Erythroblast (primary cell): Measurements from ENCODE around the gene ANKRD1.
A peak's percentile ranks its signal among the peaks of the same experiment; 100 is the strongest.

ENCODE experiments used
- DNase-seq, 2 experiments: peaks; one replicate each; lab custom pipeline; 2025; lab: John Stamatoyannopoulos, UW
- GATA1 ChIP-seq: IDR thresholded peaks from 2 replicates; pipeline ENCODE4 v1.6.1; 2011; ENCODE audit warnings: low read depth, mild to moderate bottlenecking, control low read depth, low read length, moderate library complexity
- POLR2A ChIP-seq: IDR thresholded peaks from 2 replicates; pipeline ENCODE4 v1.6.1; 2011; ENCODE audit warnings: mild to moderate bottlenecking, low read length

The ANKRD1 gene

GRCh38 chr10:90920986-90921666 is at the start of gene ANKRD1:
Gene ANKRD1, minus strand, starts transcription at chr10:90921087. Its CDS starts 60 bp downstream, at chr10:90921027.
- DNase-seq = peak in 1 of 2 experiments; percentile 9
- TF ChIP-seq GATA1 (no peak), POLR2A (no peak)

GRCh38 chr10:90969947-90970673 is 49.2 kb upstream of the ANKRD1 start:
- TF ChIP-seq POLR2A (no peak), GATA1 (no peak)
- no peak for DNase-seq

- DNase-seq = no peak
- TF ChIP-seq GATA1 = no peak
- no peak for TF ChIP-seq POLR2A
Observed at GRCh38 chr10:90969121-90969534, 48.2 kb upstream of the ANKRD1 start.

- no peak for DNase-seq
- TF ChIP-seq POLR2A (no peak), GATA1 (no peak)
Observed at GRCh38 chr10:90968328-90969081, 47.6 kb upstream of the ANKRD1 start.

- TF ChIP-seq GATA1 (no peak), POLR2A (no peak)
- DNase-seq = no peak
Observed at GRCh38 chr10:90967865-90968264, 47.0 kb upstream of the ANKRD1 start.

GRCh38 chr10:90966146-90966545 is 45.3 kb upstream of the ANKRD1 start:
- TF ChIP-seq GATA1 (no peak), POLR2A (no peak)
- DNase-seq = no peak

GRCh38 chr10:90965720-90966119 is 44.8 kb upstream of the ANKRD1 start:
- TF ChIP-seq POLR2A (no peak), GATA1 (no peak)
- DNase-seq = no peak

- TF ChIP-seq POLR2A (no peak), GATA1 (no peak)
- DNase-seq = no peak
Observed at GRCh38 chr10:90964781-90965465, 44.0 kb upstream of the ANKRD1 start.

- TF ChIP-seq GATA1 (no peak), POLR2A (no peak)
- DNase-seq = no peak
Observed at GRCh38 chr10:90963331-90963730, 42.4 kb upstream of the ANKRD1 start.

GRCh38 chr10:90960355-90960814 is 39.5 kb upstream of the ANKRD1 start:
- TF ChIP-seq GATA1 (no peak), POLR2A (no peak)
- DNase-seq = no peak

GRCh38 chr10:90959826-90960225 is 38.9 kb upstream of the ANKRD1 start:
- DNase-seq = no peak
- no peak for TF ChIP-seq GATA1

- TF ChIP-seq GATA1 (no peak), POLR2A (no peak)
Observed at GRCh38 chr10:90958781-90959180, 37.9 kb upstream of the ANKRD1 start.

More at GRCh38 chr10:90958781-90959180, 37.9 kb upstream of the ANKRD1 start:
- no peak for DNase-seq
